Fibroblast of gingiva (primary cell): Measurements from ENCODE around the gene CES2.

Experiments
- DNase-seq: peaks from one replicate; pipeline ENCODE4 v3.0.0-alpha.2; 2011; ENCODE audit warnings: low read depth

Gene CES2

GRCh38 chr16:66903544-66904427 is 31.5 kb upstream of the CES2 start:
- no peak for DNase-seq

GRCh38 chr16:66904428-66904845 is 30.9 kb upstream of the CES2 start:
- DNase-seq, result no peak

- DNase-seq, result no peak
Measured at GRCh38 chr16:66904846-66905632, 30.3 kb upstream of the CES2 start.

- no peak for DNase-seq
Measured at GRCh38 chr16:66905633-66906539, 29.4 kb upstream of the CES2 start.

GRCh38 chr16:66906916-66907836 is 28.1 kb upstream of the CES2 start:
- DNase-seq, result no peak

- DNase-seq, result no peak
Measured at GRCh38 chr16:66908116-66908515, 27.2 kb upstream of the CES2 start.

- no peak for DNase-seq
Measured at GRCh38 chr16:66908762-66909559, 26.4 kb upstream of the CES2 start.

- no peak for DNase-seq
Measured at GRCh38 chr16:66910175-66910940, 25.0 kb upstream of the CES2 start.

GRCh38 chr16:66911112-66911511 is 24.2 kb upstream of the CES2 start:
- no peak for DNase-seq

GRCh38 chr16:66911801-66912200 is 23.5 kb upstream of the CES2 start:
- DNase-seq, result no peak

- no peak for DNase-seq
Measured at GRCh38 chr16:66913081-66913480, 22.2 kb upstream of the CES2 start.

GRCh38 chr16:66913711-66914110 is 21.6 kb upstream of the CES2 start:
- DNase-seq, result no peak

- no peak for DNase-seq
Measured at GRCh38 chr16:66914541-66914940, 20.8 kb upstream of the CES2 start.

- DNase-seq, result no peak
Measured at GRCh38 chr16:66915041-66915440, 20.3 kb upstream of the CES2 start.

- DNase-seq, result no peak
Measured at GRCh38 chr16:66916518-66916917, 18.8 kb upstream of the CES2 start.

GRCh38 chr16:66917741-66918140 is 17.6 kb upstream of the CES2 start:
- DNase-seq, result no peak

- no peak for DNase-seq
Measured at GRCh38 chr16:66918355-66918754, 17.0 kb upstream of the CES2 start.

- no peak for DNase-seq
Measured at GRCh38 chr16:66918803-66919568, 16.3 kb upstream of the CES2 start, which contains the start of gene CDH16. CDH16 (minus strand) TSS chr16:66918885; CDS start chr16:66918065, 820 bp downstream.
